HCT116 (cell line): ENCODE measurements around the gene AK5. TPM values are rescaled to one million over a fixed set of nuclear protein-coding genes. Genes with fewer than 3 reads are reported as not detected.

ENCODE experiments used
- ATAC-seq: fragments of 200-7000 bp; cut with Tn5 transposase; 2 replicates; pipeline ENCODE4 v1.9.1; 2020; ENCODE audit warnings: mild to moderate bottlenecking, moderate library complexity
- BruUV-seq: library from RNA; stranded (reverse); fragments of 400-500 nt; replicated peaks from 2 replicates; lab custom pipeline; 2021; lab: Mats Ljungman, UMichigan
- CTCF ChIA-PET: fragments of 300-600 bp; sonication (Branson Sonifier 250); formaldehyde crosslinking; loops from one replicate; lab custom pipeline; 2021; ENCODE audit warnings: antibody characterized with exemption; lab: Charles Lee
- POLR2A ChIA-PET: fragments of 300-600, 350-600 bp; sonication (Branson Sonifier 250); formaldehyde crosslinking; loops from one replicate; lab custom pipeline; 2021; ENCODE audit warnings: antibody characterized with exemption; lab: Charles Lee
- RAD21 ChIA-PET, 2 experiments: fragments of 300-600 bp; sonication (Branson Sonifier 250); formaldehyde crosslinking; loops; one replicate each; lab custom pipeline; 2023; ENCODE audit warnings: low total read pairs in 2 of 2; ENCODE audit not compliant: uncharacterized antibody in 2 of 2, unreplicated experiment in 2 of 2, low non-redundant PET in 1 of 2; lab: Charles Lee
- DNase-seq: peaks from one replicate; pipeline ENCODE4 v3.0.0-alpha.2; 2010; ENCODE audit warnings: low read depth, low spot score
- H2AFZ ChIP-seq: fragments of 200-600 bp; shearing (Covaris generic), sonication (generic); 2 replicates; pipeline ENCODE4 v1.6.1; 2017; ENCODE audit warnings: low read depth, mixed run types, mixed read lengths, antibody characterized with exemption, low read length; ENCODE audit not compliant: poor library complexity, severe bottlenecking
- H3K27ac ChIP-seq: 2 replicates; pipeline ENCODE4 v1.5.1; 2012; ENCODE audit warnings: low read depth, low read length
- H3K27me3 ChIP-seq: fragments of 200-600 bp; sonication (generic); 2 replicates; pipeline ENCODE4 v1.6.1; 2016; ENCODE audit warnings: mixed run types, low read length, mixed read lengths; ENCODE audit not compliant: insufficient read depth
- H3K36me3 ChIP-seq, 2 experiments: fragments of 200-500 bp in 1 of 2; fragments of 200-600 bp in 1 of 2; sonication (Bioruptor generic) in 1 of 2; sonication (generic) in 1 of 2; 2 replicates each; pipeline versions ENCODE4 v1.5.1 to v1.6.1; 2014 to 2016; ENCODE audit warnings: low read length in 2 of 2, inconsistent platforms in 1 of 2, mixed read lengths in 1 of 2, mixed run types in 1 of 2; ENCODE audit not compliant: insufficient read depth in 2 of 2, control insufficient read depth in 1 of 2
- H3K4me1 ChIP-seq, 2 experiments: fragments of 200-600 bp in 1 of 2; sonication (generic) in 1 of 2; 2 replicates each; pipeline versions ENCODE4 v1.5.1 to v1.6.1; 2012 to 2017; ENCODE audit warnings: low read length in 2 of 2, inconsistent platforms in 1 of 2, mild to moderate bottlenecking in 1 of 2, mixed read lengths in 1 of 2, mixed run types in 1 of 2, moderate library complexity in 1 of 2; ENCODE audit not compliant: insufficient read depth in 2 of 2, control insufficient read depth in 1 of 2
- H3K4me2 ChIP-seq: fragments of 200-600 bp; sonication (generic); 2 replicates; pipeline ENCODE4 v1.6.1; 2017; ENCODE audit warnings: mixed run types, low read length, mixed read lengths
- H3K4me3 ChIP-seq, 2 experiments: fragments of 200-600 bp in 1 of 2; sonication (generic) in 1 of 2; replicated peaks in 1 of 2; 2 replicates each; pipeline ENCODE4 v1.5.1; 2011 to 2016; ENCODE audit warnings: low read length in 2 of 2, control low read depth in 1 of 2, low read depth in 1 of 2, mild to moderate bottlenecking in 1 of 2, mixed read lengths in 1 of 2, mixed run types in 1 of 2
- H3K79me2 ChIP-seq: fragments of 200-600 bp; sonication (generic); 2 replicates; pipeline ENCODE4 v1.6.1; 2017; ENCODE audit warnings: mild to moderate bottlenecking, mixed run types, low read length, moderate library complexity, mixed read lengths; ENCODE audit not compliant: insufficient read depth
- H3K9ac ChIP-seq: fragments of 200-600 bp; sonication (generic); 2 replicates; pipeline ENCODE4 v1.6.1; 2016; ENCODE audit warnings: low read length, mixed read lengths
- H3K9me2 ChIP-seq: fragments of 200-600 bp; sonication (generic), shearing (Covaris generic); 2 replicates; pipeline ENCODE4 v1.6.1; 2017; ENCODE audit warnings: mixed run types, mild to moderate bottlenecking, moderate library complexity; ENCODE audit not compliant: insufficient read depth
- H3K9me3 ChIP-seq, 2 experiments: fragments of 200-500 bp in 1 of 2; fragments of 200-600 bp in 1 of 2; sonication (Bioruptor generic) in 1 of 2; sonication (generic) in 1 of 2; 2 replicates each; pipeline ENCODE4 v1.6.1; 2014 to 2017; ENCODE audit warnings: low read length in 2 of 2, mixed read lengths in 2 of 2, inconsistent platforms in 1 of 2, low read depth in 1 of 2, mild to moderate bottlenecking in 1 of 2, mixed run types in 1 of 2, moderate library complexity in 1 of 2; ENCODE audit not compliant: control insufficient read depth in 1 of 2, insufficient read depth in 1 of 2
- H4K20me1 ChIP-seq: fragments of 200-600 bp; sonication (generic), shearing (Covaris generic); 2 replicates; pipeline ENCODE4 v1.6.1; 2017; ENCODE audit warnings: mixed run types, mild to moderate bottlenecking, moderate library complexity; ENCODE audit not compliant: insufficient read depth
- CTCF ChIP-seq, 3 experiments: fragments of 200-600 bp in 1 of 3; sonication (generic) in 1 of 3; IDR thresholded peaks in 2 of 3; conservative IDR thresholded peaks in 1 of 3; 2 replicates each; pipeline ENCODE4 v1.5.1; 2012 to 2017; ENCODE audit warnings: low read depth in 2 of 3, low read length in 2 of 3, antibody characterized with exemption in 1 of 3, borderline replicate concordance in 1 of 3, control low read depth in 1 of 3, mild to moderate bottlenecking in 1 of 3, mixed read lengths in 1 of 3, mixed run types in 1 of 3, moderate library complexity in 1 of 3; ENCODE audit not compliant: insufficient read depth in 1 of 3
- EGR1 ChIP-seq: IDR thresholded peaks from 2 replicates; pipeline ENCODE4 v1.6.1; 2012; ENCODE audit warnings: low read depth
- ELF1 ChIP-seq: IDR thresholded peaks from 2 replicates; pipeline ENCODE4 v1.6.1; 2012; ENCODE audit warnings: low read depth, borderline replicate concordance
- EZH2 ChIP-seq: fragments of 200-600 bp; sonication (generic); IDR thresholded peaks from 2 replicates; pipeline ENCODE4 v1.6.1; 2017; ENCODE audit warnings: antibody characterized with exemption, mixed run types
- EZH2phosphoT487 ChIP-seq: fragments of 200-600 bp; IDR thresholded peaks from 2 replicates; pipeline ENCODE4 v1.6.1; 2018; ENCODE audit warnings: antibody characterized with exemption, borderline replicate concordance
- MAX ChIP-seq: IDR thresholded peaks from 2 replicates; pipeline ENCODE4 v1.6.1; 2012
- POLR2A ChIP-seq: IDR thresholded peaks from 2 replicates; pipeline ENCODE4 v1.7.0; 2011; ENCODE audit warnings: borderline replicate concordance; ENCODE audit not compliant: insufficient read depth, insufficient read length; ENCODE audit errors: extremely low read depth
- RAD21 ChIP-seq: IDR thresholded peaks from 2 replicates; pipeline ENCODE4 v1.6.1; 2012; ENCODE audit warnings: low read depth, mild to moderate bottlenecking
- REST ChIP-seq: IDR thresholded peaks from 2 replicates; pipeline ENCODE4 v1.6.1; 2012; ENCODE audit warnings: low read depth
- SRF ChIP-seq: IDR thresholded peaks from 2 replicates; pipeline ENCODE4 v1.6.1; 2012; ENCODE audit warnings: low read depth
- TCF7L2 ChIP-seq: IDR thresholded peaks from 2 replicates; pipeline ENCODE4 v1.7.0; 2011; ENCODE audit warnings: borderline replicate concordance, inconsistent platforms; ENCODE audit not compliant: insufficient read depth, insufficient read length; ENCODE audit errors: extremely low read depth
- YY1 ChIP-seq: IDR thresholded peaks from 2 replicates; pipeline ENCODE4 v1.6.1; 2011; ENCODE audit warnings: low read length, low read depth, moderate library complexity, mild to moderate bottlenecking; ENCODE audit not compliant: insufficient replicate concordance; ENCODE audit errors: extremely low read depth
- ZBTB33 ChIP-seq: IDR thresholded peaks from 2 replicates; pipeline ENCODE4 v1.6.1; 2011; ENCODE audit warnings: mild to moderate bottlenecking, low read length, moderate library complexity; ENCODE audit not compliant: insufficient replicate concordance; ENCODE audit errors: extremely low read depth
- ZFX ChIP-seq: fragments of 450-650 bp; IDR thresholded peaks from 2 replicates; pipeline ENCODE4 v1.6.1; 2017
- ZNF274 ChIP-seq: fragments of 200-500 bp; sonication (Bioruptor generic); IDR thresholded peaks from 2 replicates; pipeline ENCODE4 v1.6.1; 2014; ENCODE audit warnings: mild to moderate bottlenecking, low read depth, low read length, inconsistent platforms
- intact Hi-C: fragments of 100-400 bp; cut with micrococcal nuclease; formaldehyde crosslinking; loops from 2 replicates; pipeline ENCODE4 v1.10.0; 2022
- total RNA-seq: library from RNA; stranded (reverse); gene quantifications from one replicate; pipeline ENCODE4 v1.2.1, GENCODE V29; 2021; ENCODE audit not compliant: unreplicated experiment

The AK5 gene
- total RNA-seq, 1 experiment from 2014 or later: 0.22 TPM

GRCh38 chr1:77475641-77476040 lies 193.8 kb downstream of the AK5 start (continued):
- TF ChIP-seq RAD21 (no peak), ZFX (no peak), POLR2A (no peak), YY1 (no peak), EZH2 (no peak), EGR1 (no peak), ZNF274 (no peak), EZH2phosphoT487 (no peak), CTCF (IDR thresholded peaks at IDR 0.05 in 2 of 3, conservative IDR thresholded peaks at IDR 0.05 in 1 of 3; ENCODE audit: borderline replicate concordance in 1 of 3, insufficient read depth in 1 of 3, low read depth in 2 of 3, low read length in 2 of 3) (no peak), TCF7L2 (no peak)

- no peak overlapping the region for H2AFZ ChIP-seq
- H4K20me1 ChIP-seq: no peaks in the 10 kb centered on the region
- H3K27ac ChIP-seq: no peak overlapping the region
- H3K9me2 ChIP-seq: no peaks in the 10 kb centered on the region
- H3K9me3 ChIP-seq: no peaks in the 10 kb centered on the region
- ATAC-seq (no peak), DNase-seq (no peak)
- BruUV-seq: no TSS peak
- H3K36me3 ChIP-seq: no peaks in the 10 kb centered on the region
- POLR2A ChIA-PET: no interaction called here
- intact Hi-C loops: no loop called here
- no peaks in the 10 kb centered on the region for H3K27me3 ChIP-seq
- H3K4me1 ChIP-seq: no peaks in the 10 kb centered on the region
- H3K4me3 ChIP-seq: no peak overlapping the region
- no peak overlapping the region for H3K4me2 ChIP-seq
- no peaks in the 10 kb centered on the region for H3K79me2 ChIP-seq
- RAD21 ChIA-PET: no interaction called here
- CTCF ChIA-PET: no interaction called here
- no peak overlapping the region for H3K9ac ChIP-seq
- TF ChIP-seq SRF (no peak), REST (no peak), ELF1 (no peak), MAX (no peak), EZH2phosphoT487 (no peak), CTCF (IDR thresholded peaks at IDR 0.05 in 2 of 3, conservative IDR thresholded peaks at IDR 0.05 in 1 of 3; ENCODE audit: borderline replicate concordance in 1 of 3, insufficient read depth in 1 of 3, low read depth in 2 of 3, low read length in 2 of 3) (no peak), ZBTB33 (no peak), TCF7L2 (no peak)
Measured at GRCh38 chr1:77476475-77476874, 194.7 kb downstream of the AK5 start.
